Sigmoid colon (tissue), 4 donors: ENCODE results near the gene DUSP28.

Source experiments
- CTCF ChIP-seq, 4 experiments: fragments of 450-650 bp in 3 of 4; fragments of 200-600 bp in 1 of 4; IDR thresholded peaks; one replicate each; pipeline ENCODE4 v1.5.1; 2016 to 2019; ENCODE audit warnings: antibody characterized with exemption in 4 of 4, mild to moderate bottlenecking in 3 of 4, moderate library complexity in 2 of 4
- EP300 ChIP-seq, 4 donors: sonication (generic); formaldehyde crosslinking; IDR thresholded peaks; one replicate each; pipeline ENCODE4 v1.6.1; 2017; ENCODE audit warnings: antibody characterized with exemption in 4 of 4
- POLR2A ChIP-seq, 2 donors: fragments of 450-650 bp; IDR thresholded peaks; one replicate each; pipeline ENCODE4 v1.6.1; 2016; ENCODE audit warnings: antibody characterized with exemption in 2 of 2, mild to moderate bottlenecking in 2 of 2, moderate library complexity in 2 of 2

GRCh38 chr2:240559286-240559685 lies 871 bp upstream of the DUSP28 start:
- TF ChIP-seq CTCF (IDR thresholded peaks at IDR 0.05), result no peak
- TF ChIP-seq EP300 (IDR thresholded peaks at IDR 0.05), result no peak
- no peak for TF ChIP-seq POLR2A (IDR thresholded peaks at IDR 0.05)
